GM12801 (cell line): ENCODE measurements around the gene ORMDL1.

ENCODE experiments used
- CTCF ChIP-seq: IDR thresholded peaks from one replicate; pipeline ENCODE4 v1.5.1; 2011; ENCODE audit warnings: control low read depth; ENCODE audit not compliant: insufficient read length; ENCODE audit errors: extremely low read depth

ORMDL1 gene

GRCh38 chr2:189763908-189764661 is 20.1 kb downstream of the ORMDL1 start:
- no peak for TF ChIP-seq CTCF

GRCh38 chr2:189762551-189763298 is 21.4 kb downstream of the ORMDL1 start, which contains the start of gene OSGEPL1:
Gene OSGEPL1, minus strand, starts transcription at chr2:189762792. Its CDS starts 1,152 bp downstream, at chr2:189761640.
- TF ChIP-seq CTCF = no peak

- TF ChIP-seq CTCF = no peak
Measured at GRCh38 chr2:189762229-189762550, 21.9 kb downstream of the ORMDL1 start.

- no peak for TF ChIP-seq CTCF
Measured at GRCh38 chr2:189756311-189756952, 27.7 kb downstream of the ORMDL1 start.

GRCh38 chr2:189751080-189751658 is 33.0 kb downstream of the ORMDL1 start:
- no peak for TF ChIP-seq CTCF

- TF ChIP-seq CTCF = no peak
Measured at GRCh38 chr2:189729430-189729829, 54.7 kb downstream of the ORMDL1 start.

GRCh38 chr2:189726849-189727248 is 57.3 kb downstream of the ORMDL1 start:
- no peak for TF ChIP-seq CTCF
